IMR-90 (cell line): ENCODE measurements around the gene CCNL2. TPM values are rescaled to one million over a fixed set of nuclear protein-coding genes. Genes with fewer than 3 reads are reported as not detected.

Source experiments
- ATAC-seq: fragments of 200-7000 bp; cut with Tn5 transposase; 2 replicates; pipeline ENCODE4 v1.9.1; 2020; ENCODE audit warnings: low read depth, mild to moderate bottlenecking, moderate library complexity
- BruUV-seq: library from RNA; stranded (reverse); fragments of 400-500 nt; replicated peaks from 2 replicates; lab custom pipeline; 2021; lab: Mats Ljungman, UMichigan
- CTCF ChIA-PET: fragments of 300-600 bp; formaldehyde crosslinking; extraction: SDS; loops from one replicate; lab custom pipeline; 2021; ENCODE audit warnings: antibody characterized with exemption; lab: Yijun Ruan, JAX
- POLR2A ChIA-PET: fragments of 300-600 bp; sonication (Branson Sonifier 250); formaldehyde crosslinking; loops from one replicate; lab custom pipeline; 2022; ENCODE audit warnings: antibody characterized with exemption; ENCODE audit not compliant: unreplicated experiment; lab: Charles Lee
- DNase-seq: peaks from one replicate; pipeline ENCODE4 v3.0.0; 2013
- H2AFZ ChIP-seq: replicated peaks from 2 replicates; pipeline ENCODE3; 2013; ENCODE audit warnings: low read length, mild to moderate bottlenecking; ENCODE audit not compliant: poor library complexity
- H2AK5ac ChIP-seq: 2 replicates; pipeline ENCODE4 v1.6.1; 2013; ENCODE audit warnings: low read depth, low read length, inconsistent platforms
- H2AK9ac ChIP-seq: replicated peaks from 2 replicates; pipeline ENCODE3; 2013; ENCODE audit warnings: mild to moderate bottlenecking, low read depth, low read length, moderate library complexity; ENCODE audit not compliant: poor library complexity
- H2BK120ac ChIP-seq: 2 replicates; pipeline ENCODE4 v1.6.1; 2013; ENCODE audit warnings: low read depth, low read length, inconsistent platforms
- H2BK15ac ChIP-seq: 3 replicates; pipeline ENCODE4 v1.6.1; 2013; ENCODE audit warnings: low read depth, low read length, inconsistent platforms
- H2BK20ac ChIP-seq: 2 replicates; pipeline ENCODE4 v1.6.1; 2013; ENCODE audit warnings: low read depth, mild to moderate bottlenecking, inconsistent platforms, low read length, moderate library complexity
- H2BK5ac ChIP-seq: 2 replicates; pipeline ENCODE4 v1.6.1; 2013; ENCODE audit warnings: mild to moderate bottlenecking, low read depth, low read length, inconsistent platforms; ENCODE audit not compliant: poor library complexity, severe bottlenecking
- H3K14ac ChIP-seq: replicated peaks from 2 replicates; pipeline ENCODE4 v1.6.1; 2013; ENCODE audit warnings: low read depth, low read length, inconsistent platforms
- H3K18ac ChIP-seq: 2 replicates; pipeline ENCODE4 v1.6.1; 2013; ENCODE audit warnings: low read depth, low read length, control low read depth
- H3K23ac ChIP-seq: 2 replicates; pipeline ENCODE4 v1.6.1; 2013; ENCODE audit warnings: low read depth, low read length, inconsistent platforms
- H3K27ac ChIP-seq: 2 replicates; pipeline ENCODE4 v1.5.1; 2013; ENCODE audit warnings: mild to moderate bottlenecking, control low read depth, low read length; ENCODE audit not compliant: insufficient read depth
- H3K27me3 ChIP-seq: 2 replicates; pipeline ENCODE4 v1.6.1; 2013; ENCODE audit warnings: low read length; ENCODE audit not compliant: control insufficient read depth, insufficient read depth
- H3K36me3 ChIP-seq: 2 replicates; pipeline ENCODE4 v1.6.1; 2013; ENCODE audit warnings: low read length, mixed read lengths; ENCODE audit not compliant: control insufficient read depth, insufficient read depth
- H3K4ac ChIP-seq: 2 replicates; pipeline ENCODE4 v1.6.1; 2013; ENCODE audit warnings: low read depth, low read length, inconsistent platforms
- H3K4me1 ChIP-seq: 2 replicates; pipeline ENCODE4 v1.6.1; 2013; ENCODE audit warnings: low read length, mixed read lengths; ENCODE audit not compliant: control insufficient read depth, insufficient read depth
- H3K4me2 ChIP-seq: 2 replicates; pipeline ENCODE4 v1.6.1; 2013; ENCODE audit warnings: low read depth, mild to moderate bottlenecking, control low read depth, low read length, moderate library complexity
- H3K4me3 ChIP-seq: 2 replicates; pipeline ENCODE4 v1.5.1; 2013; ENCODE audit warnings: low read depth, mild to moderate bottlenecking, control low read depth, low read length, moderate library complexity; ENCODE audit not compliant: insufficient read depth
- H3K56ac ChIP-seq: 2 replicates; pipeline ENCODE4 v1.6.1; 2013; ENCODE audit warnings: low read length, inconsistent platforms; ENCODE audit not compliant: insufficient read depth; ENCODE audit errors: extremely low read depth
- H3K79me1 ChIP-seq, 2 experiments: 2 replicates each; pipeline ENCODE4 v1.6.1; 2013; ENCODE audit warnings: low read length in 2 of 2, inconsistent platforms in 1 of 2, low read depth in 1 of 2
- H3K9ac ChIP-seq: 2 replicates; pipeline ENCODE4 v1.6.1; 2013; ENCODE audit warnings: low read depth, low read length, control low read depth
- H3K9me1 ChIP-seq: 2 replicates; pipeline ENCODE4 v1.6.1; 2013; ENCODE audit warnings: low read length, inconsistent platforms; ENCODE audit not compliant: insufficient read depth
- H3K9me3 ChIP-seq: 2 replicates; pipeline ENCODE4 v1.6.1; 2013; ENCODE audit warnings: low read length; ENCODE audit not compliant: control insufficient read depth, insufficient read depth
- H4K20me1 ChIP-seq: 2 replicates; pipeline ENCODE4 v1.6.1; 2013; ENCODE audit warnings: low read length, inconsistent platforms; ENCODE audit not compliant: insufficient read depth
- H4K5ac ChIP-seq: 2 replicates; pipeline ENCODE4 v1.6.1; 2013; ENCODE audit warnings: mild to moderate bottlenecking, low read depth, low read length, control low read depth
- H4K8ac ChIP-seq, 2 experiments: 2 replicates each; pipeline ENCODE4 v1.6.1; 2013; ENCODE audit warnings: low read depth in 2 of 2, low read length in 2 of 2, control low read depth in 1 of 2, inconsistent platforms in 1 of 2
- H4K91ac ChIP-seq: 2 replicates; pipeline ENCODE4 v1.6.1; 2013; ENCODE audit warnings: low read depth, low read length, inconsistent platforms; ENCODE audit not compliant: insufficient read depth
- BHLHE40 ChIP-seq: fragments of 150-350 bp; IDR thresholded peaks from 2 replicates; pipeline ENCODE4 v1.6.1; 2016; ENCODE audit warnings: mild to moderate bottlenecking, low read depth, low read length
- CEBPB ChIP-seq: IDR thresholded peaks from 2 replicates; pipeline ENCODE4 v1.6.1; 2012; ENCODE audit warnings: low read depth, low read length, improper control_type of control experiment
- CHD1 ChIP-seq: IDR thresholded peaks from 2 replicates; pipeline ENCODE4 v1.6.1; 2012; ENCODE audit warnings: low read depth, low read length, improper control_type of control experiment
- FOS ChIP-seq: fragments of 150-350 bp; IDR thresholded peaks from 2 replicates; pipeline ENCODE4 v1.6.1; 2016; ENCODE audit warnings: low read depth, low read length
- MAFK ChIP-seq: IDR thresholded peaks from 2 replicates; pipeline ENCODE4 v1.6.1; 2012; ENCODE audit warnings: low read depth, low read length, improper control_type of control experiment
- MAZ ChIP-seq: IDR thresholded peaks from 2 replicates; pipeline ENCODE4 v1.6.1; 2012; ENCODE audit warnings: low read depth, mild to moderate bottlenecking, low read length, improper control_type of control experiment, moderate library complexity, borderline replicate concordance
- MXI1 ChIP-seq: IDR thresholded peaks from 2 replicates; pipeline ENCODE4 v1.6.1; 2012; ENCODE audit warnings: low read depth, mild to moderate bottlenecking, low read length, moderate library complexity, borderline replicate concordance
- NFE2L2 ChIP-seq: fragments of 150-350 bp; IDR thresholded peaks from 2 replicates; pipeline ENCODE4 v1.6.1; 2016; ENCODE audit warnings: low read depth, mild to moderate bottlenecking, low read length
- POLR2A ChIP-seq: IDR thresholded peaks from 2 replicates; pipeline ENCODE4 v1.6.1; 2012; ENCODE audit warnings: mild to moderate bottlenecking, low read depth, low read length
- RAD21 ChIP-seq: IDR thresholded peaks from 2 replicates; pipeline ENCODE4 v1.6.1; 2012; ENCODE audit warnings: low read length, improper control_type of control experiment
- RCOR1 ChIP-seq: IDR thresholded peaks from 2 replicates; pipeline ENCODE4 v1.6.1; 2012; ENCODE audit warnings: mild to moderate bottlenecking, low read length, improper control_type of control experiment; ENCODE audit not compliant: insufficient replicate concordance
- RFX5 ChIP-seq: IDR thresholded peaks from 2 replicates; pipeline ENCODE4 v1.8.0; 2012; ENCODE audit warnings: low read depth, mild to moderate bottlenecking, low read length, moderate library complexity
- SMC3 ChIP-seq: fragments of 150-350 bp; IDR thresholded peaks from 2 replicates; pipeline ENCODE4 v1.6.1; 2016; ENCODE audit warnings: low read depth, mild to moderate bottlenecking, antibody characterized with exemption, low read length, moderate library complexity
- WGBS, 2 experiments: methylation state at CpG; one replicate each; pipeline versions ENCODE4 v1.1.5 to v1.1.7; 2013; ENCODE audit warnings: missing lambda C conversion rate in 2 of 2; ENCODE audit not compliant: insufficient read length in 1 of 2; ENCODE audit errors: extremely low coverage in 2 of 2; 5-methylcytosine and 5-hydroxymethylcytosine counted together
- dilution Hi-C: fragments of 300-500 bp; cut with HindIII; formaldehyde crosslinking; loops from one replicate; pipeline ENCODE4 v1.14.3; 2018; ENCODE audit warnings: low sequenced_read_pairs; ENCODE audit not compliant: unreplicated experiment
- in situ Hi-C: fragments of 300-500 bp; cut with MboI; formaldehyde crosslinking; loops from 3 replicates; pipeline ENCODE4 v1.14.3; 2019; ENCODE audit warnings: low sequenced_read_pairs, inconsistent platforms, mixed read lengths
- intact Hi-C: fragments of 100-400 bp; cut with micrococcal nuclease; formaldehyde crosslinking; loops from 2 replicates; pipeline ENCODE4 v1.10.0; 2022
- polyA plus RNA-seq, 3 experiments: library from polyadenylated mRNA; depleted of rRNA; stranded (reverse); fragments of >200 nt; gene quantifications; 2 replicates each; pipeline ENCODE4 v1.2.3, GENCODE V29; 2012; ENCODE audit warnings: low replicate concordance in 1 of 3
- total RNA-seq: library from RNA; depleted of rRNA; stranded (reverse); fragments of >200 nt; gene quantifications from 2 replicates; pipeline ENCODE4 v1.2.3, GENCODE V29; 2012
- TF ChIP-seq, protein P1 (sequence below): fragments of 150-350 bp; IDR thresholded peaks from 2 replicates; pipeline ENCODE4 v1.6.1; 2016; ENCODE audit warnings: low read depth, mild to moderate bottlenecking, low read length, moderate library complexity, borderline replicate concordance
- TF ChIP-seq, protein P2 (sequence below): conservative IDR thresholded peaks from 2 replicates; pipeline ENCODE4 v1.5.1; 2012; ENCODE audit warnings: mild to moderate bottlenecking, low read depth, low read length, improper control_type of control experiment
- TF ChIP-seq, protein P3 (sequence below): fragments of 150-350 bp; IDR thresholded peaks from 2 replicates; pipeline ENCODE4 v1.6.1; 2017; ENCODE audit warnings: mild to moderate bottlenecking, antibody characterized with exemption, low read length, low read depth

Gene CCNL2
- total and polyA plus RNA-seq, 2 of the 4 experiments (the other 2 are of a cell fraction), result 53.9 to 239 TPM

DNA sequence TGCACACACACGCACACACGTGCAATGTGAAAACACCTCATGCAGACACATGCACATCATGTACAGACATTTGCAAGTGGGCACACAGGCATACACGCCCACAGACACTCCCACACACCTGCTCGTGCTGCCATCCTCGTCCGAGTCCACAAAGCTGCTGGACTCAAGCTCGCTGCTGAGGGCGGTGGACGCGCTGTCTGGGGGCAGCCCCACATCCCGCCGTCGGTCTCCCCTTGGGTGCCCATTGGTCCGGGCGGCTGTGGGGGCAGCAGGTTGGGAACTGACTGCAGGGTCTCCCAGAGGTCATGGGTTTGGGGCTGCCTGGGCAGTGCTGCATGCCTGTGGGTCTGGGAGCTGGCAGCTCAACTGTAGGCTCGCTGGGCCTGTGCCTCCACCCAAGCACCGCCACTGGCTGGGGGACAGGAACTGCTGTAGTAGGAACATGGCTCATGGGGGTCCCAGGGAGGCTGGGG is 57.5 kb downstream of the CCNL2 start:
- ChIA-PET POLR2A (no interaction called here), CTCF (no interaction called here)
- Histone ChIP-seq H3K9ac (no peak overlapping the region), H3K27ac (no peak overlapping the region), H3K4ac (no peak overlapping the region), H2AK9ac (no peak overlapping the region), H3K4me3 (no peak overlapping the region), H4K8ac (no peak overlapping the region), H3K23ac (no peak overlapping the region), H3K9me1 (peaks cover 13% of the 10 kb centered on the region), H3K14ac (no peak overlapping the region), H2BK5ac (no peak overlapping the region), H2AFZ (no peak overlapping the region), H3K4me2 (no peak overlapping the region), H2BK120ac (no peak overlapping the region), H3K56ac (no peak overlapping the region), H4K20me1 (peaks cover 49% of the 10 kb centered on the region), H3K9me3 (no peaks in the 10 kb centered on the region), H3K4me1 (peaks cover 18% of the 10 kb centered on the region), H3K36me3 (peaks cover 41% of the 10 kb centered on the region), H3K79me1 (peaks cover 12 to 54% of the 10 kb centered on the region in 2 experiments), H2AK5ac (no peak overlapping the region), H3K18ac (no peak overlapping the region), H2BK15ac (no peak overlapping the region), H4K5ac (no peak overlapping the region), H3K27me3 (no peaks in the 10 kb centered on the region), H2BK20ac (no peak overlapping the region), H4K91ac (no peak overlapping the region)
- dilution Hi-C loops (no loop called here), intact Hi-C loops (no loop called here), in situ Hi-C loops (no loop called here)
- BruUV-seq, result no TSS peak
- TF ChIP-seq BHLHE40, result no peak
- no peak for TF ChIP-seq RFX5
- no peak for TF ChIP-seq MAZ
- no peak for TF ChIP-seq RCOR1
- no peak for TF ChIP-seq SMC3
- no peak for TF ChIP-seq RAD21
- no peak for TF ChIP-seq POLR2A
- no peak for TF ChIP-seq NFE2L2
- TF ChIP-seq, protein P1, sequence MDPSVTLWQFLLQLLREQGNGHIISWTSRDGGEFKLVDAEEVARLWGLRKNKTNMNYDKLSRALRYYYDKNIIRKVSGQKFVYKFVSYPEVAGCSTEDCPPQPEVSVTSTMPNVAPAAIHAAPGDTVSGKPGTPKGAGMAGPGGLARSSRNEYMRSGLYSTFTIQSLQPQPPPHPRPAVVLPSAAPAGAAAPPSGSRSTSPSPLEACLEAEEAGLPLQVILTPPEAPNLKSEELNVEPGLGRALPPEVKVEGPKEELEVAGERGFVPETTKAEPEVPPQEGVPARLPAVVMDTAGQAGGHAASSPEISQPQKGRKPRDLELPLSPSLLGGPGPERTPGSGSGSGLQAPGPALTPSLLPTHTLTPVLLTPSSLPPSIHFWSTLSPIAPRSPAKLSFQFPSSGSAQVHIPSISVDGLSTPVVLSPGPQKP, result no peak
- TF ChIP-seq, protein P2, sequence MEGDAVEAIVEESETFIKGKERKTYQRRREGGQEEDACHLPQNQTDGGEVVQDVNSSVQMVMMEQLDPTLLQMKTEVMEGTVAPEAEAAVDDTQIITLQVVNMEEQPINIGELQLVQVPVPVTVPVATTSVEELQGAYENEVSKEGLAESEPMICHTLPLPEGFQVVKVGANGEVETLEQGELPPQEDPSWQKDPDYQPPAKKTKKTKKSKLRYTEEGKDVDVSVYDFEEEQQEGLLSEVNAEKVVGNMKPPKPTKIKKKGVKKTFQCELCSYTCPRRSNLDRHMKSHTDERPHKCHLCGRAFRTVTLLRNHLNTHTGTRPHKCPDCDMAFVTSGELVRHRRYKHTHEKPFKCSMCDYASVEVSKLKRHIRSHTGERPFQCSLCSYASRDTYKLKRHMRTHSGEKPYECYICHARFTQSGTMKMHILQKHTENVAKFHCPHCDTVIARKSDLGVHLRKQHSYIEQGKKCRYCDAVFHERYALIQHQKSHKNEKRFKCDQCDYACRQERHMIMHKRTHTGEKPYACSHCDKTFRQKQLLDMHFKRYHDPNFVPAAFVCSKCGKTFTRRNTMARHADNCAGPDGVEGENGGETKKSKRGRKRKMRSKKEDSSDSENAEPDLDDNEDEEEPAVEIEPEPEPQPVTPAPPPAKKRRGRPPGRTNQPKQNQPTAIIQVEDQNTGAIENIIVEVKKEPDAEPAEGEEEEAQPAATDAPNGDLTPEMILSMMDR, result no peak
- no peak for TF ChIP-seq MAFK
- TF ChIP-seq CHD1, result no peak
- TF ChIP-seq MXI1, result no peak
- TF ChIP-seq, protein P3, sequence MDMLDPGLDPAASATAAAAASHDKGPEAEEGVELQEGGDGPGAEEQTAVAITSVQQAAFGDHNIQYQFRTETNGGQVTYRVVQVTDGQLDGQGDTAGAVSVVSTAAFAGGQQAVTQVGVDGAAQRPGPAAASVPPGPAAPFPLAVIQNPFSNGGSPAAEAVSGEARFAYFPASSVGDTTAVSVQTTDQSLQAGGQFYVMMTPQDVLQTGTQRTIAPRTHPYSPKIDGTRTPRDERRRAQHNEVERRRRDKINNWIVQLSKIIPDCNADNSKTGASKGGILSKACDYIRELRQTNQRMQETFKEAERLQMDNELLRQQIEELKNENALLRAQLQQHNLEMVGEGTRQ, result no peak
- TF ChIP-seq CEBPB, result no peak
- TF ChIP-seq FOS, result no peak
- ATAC-seq (no peak), DNase-seq (no peak)
- WGBS, 2 experiments, result 97% methylated on average over 11 of the region's 17 CpGs; no CpG with 5 or more reads in 1 of the 2 experiments
